WTC11 (cell line): ENCODE results near the gene NR2F6.

Experiments
- CTCF ChIP-seq: fragments of 200-600 bp; IDR thresholded peaks from 2 replicates; pipeline ENCODE4 v1.8.0; 2022; ENCODE audit warnings: antibody characterized with exemption
- E2F5 ChIP-seq: sonication (generic); formaldehyde crosslinking; IDR thresholded peaks from 2 replicates; pipeline ENCODE4 v1.8.1; 2022; ENCODE audit warnings: mild to moderate bottlenecking, moderate library complexity, missing genetic modification reagents
- FOXP1 ChIP-seq: sonication (generic); formaldehyde crosslinking; IDR thresholded peaks from 2 replicates; pipeline ENCODE4 v1.8.0; 2022; ENCODE audit warnings: missing genetic modification reagents, mild to moderate bottlenecking, moderate library complexity, borderline replicate concordance

GRCh38 chr19:17254636-17255035, 8.9 kb upstream of the NR2F6 start:
- TF ChIP-seq FOXP1, result no peak
- no peak for TF ChIP-seq CTCF
- TF ChIP-seq E2F5 (CRISPR knock-in tag), result no peak
